ENCODE measurements around the gene G6PC3.
A peak's percentile ranks its signal among the peaks of the same experiment; 100 is the strongest.
"Not testable (repeated sequence)": the region's sequence is repeated elsewhere in the genome, so short reads cannot be mapped to it uniquely, and the experiment has no call there.

Gene G6PC3

DNA sequence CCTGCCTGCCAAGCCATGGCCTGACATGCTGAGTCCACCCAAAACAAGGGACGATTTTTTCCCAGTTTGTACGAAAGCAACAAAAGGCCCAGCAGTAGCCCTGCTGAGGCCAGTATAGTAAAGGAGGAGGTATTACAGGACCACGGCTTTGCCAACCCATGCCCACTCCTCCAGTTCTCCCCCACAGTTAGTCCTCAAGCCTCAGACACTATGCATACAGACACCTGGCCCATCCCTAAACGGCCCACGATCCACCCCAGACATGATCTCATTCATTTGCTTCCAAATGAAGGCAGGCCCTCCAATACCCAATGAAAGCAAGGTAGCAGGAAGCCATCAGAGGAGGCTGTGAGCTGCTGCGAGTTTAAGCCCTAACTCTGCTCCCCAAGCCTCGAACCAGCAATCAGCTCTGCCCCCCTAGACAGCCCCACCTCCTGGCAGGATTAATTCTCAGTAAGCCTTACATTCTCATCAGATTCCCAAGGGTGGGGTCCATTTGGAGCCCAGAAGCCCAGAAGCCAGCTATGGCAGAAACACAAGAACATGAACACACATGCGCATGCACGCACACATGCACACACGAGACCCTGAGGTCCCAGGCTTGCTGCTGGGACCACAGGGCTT is 48.0 kb downstream of the G6PC3 start:
- Histone ChIP-seq H3K4me3 (ENCODE audit: low read depth, low read length) (no peak overlapping the region), H3K36me3 (ENCODE audit: control insufficient read depth in 2 of 2, insufficient read depth in 1 of 2, low read length in 2 of 2) (peaks cover 0 to 31% of the 10 kb centered on the region in 2 experiments; a peak in 2 of 3 replicates), H3K4me1 (ENCODE audit: control insufficient read depth, insufficient read depth, low read length) (no peaks in the 10 kb centered on the region; the same call in 1 of the 2 replicates), H3K27ac (ENCODE audit: extremely low read depth, low read depth, low read length) (no peak overlapping the region), H3K9me3 (ENCODE audit: control insufficient read depth, insufficient read depth, low read depth, low read length) (no peaks in the 10 kb centered on the region)
- TF ChIP-seq GLIS1 (tag by site-specific recombination; IDR thresholded peaks at IDR 0.05) (peak; percentile 65), EGR2 (tag by site-specific recombination; IDR thresholded peaks at IDR 0.05; ENCODE audit: low read depth) (peak; percentile 79), ZFHX2 (tag by site-specific recombination; conservative IDR thresholded peaks at IDR 0.05) (peak; percentile 83)
- TF ChIP-seq, protein P1, sequence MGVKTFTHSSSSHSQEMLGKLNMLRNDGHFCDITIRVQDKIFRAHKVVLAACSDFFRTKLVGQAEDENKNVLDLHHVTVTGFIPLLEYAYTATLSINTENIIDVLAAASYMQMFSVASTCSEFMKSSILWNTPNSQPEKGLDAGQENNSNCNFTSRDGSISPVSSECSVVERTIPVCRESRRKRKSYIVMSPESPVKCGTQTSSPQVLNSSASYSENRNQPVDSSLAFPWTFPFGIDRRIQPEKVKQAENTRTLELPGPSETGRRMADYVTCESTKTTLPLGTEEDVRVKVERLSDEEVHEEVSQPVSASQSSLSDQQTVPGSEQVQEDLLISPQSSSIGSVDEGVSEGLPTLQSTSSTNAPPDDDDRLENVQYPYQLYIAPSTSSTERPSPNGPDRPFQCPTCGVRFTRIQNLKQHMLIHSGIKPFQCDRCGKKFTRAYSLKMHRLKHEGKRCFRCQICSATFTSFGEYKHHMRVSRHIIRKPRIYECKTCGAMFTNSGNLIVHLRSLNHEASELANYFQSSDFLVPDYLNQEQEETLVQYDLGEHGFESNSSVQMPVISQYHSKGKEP (tag by site-specific recombination; IDR thresholded peaks at IDR 0.05): no peak
- POLR2A ChIA-PET: interaction anchor here (0.8 kb wide), 2 partner anchors 19 to 32 kb away, joined by 3 read pairs; no protein-coding TSS in a partner anchor
- CTCF ChIA-PET: interaction anchor here (0.6 to 7.4 kb wide), 7 partner anchors 12 to 75 kb away, joined by 4 to 98 read pairs (median 9); no protein-coding TSS in a partner anchor

DNA sequence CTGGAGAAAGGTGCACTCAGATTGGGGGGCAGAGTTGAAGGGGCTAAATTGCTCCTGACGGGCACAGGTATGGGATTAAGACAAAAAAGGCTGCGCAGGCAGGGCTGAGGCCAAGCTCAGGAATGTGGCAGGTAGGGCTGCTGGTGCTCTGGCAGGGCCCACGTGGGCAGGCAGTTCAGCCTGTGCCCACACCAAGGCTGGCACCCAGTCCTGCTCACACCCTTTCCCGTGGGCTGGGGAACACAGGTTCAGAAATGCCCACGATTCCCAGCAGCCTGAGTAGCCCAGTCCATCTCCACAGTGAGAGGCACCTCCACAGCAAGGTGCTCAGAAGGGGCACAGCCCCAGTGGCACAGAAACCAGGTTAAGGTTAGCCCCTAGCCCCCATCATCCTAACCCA is 48.5 kb downstream of the G6PC3 start:
- H3K4me3 ChIP-seq (ENCODE audit: low read depth, low read length): no peak overlapping the region
- TF ChIP-seq, protein P2, sequence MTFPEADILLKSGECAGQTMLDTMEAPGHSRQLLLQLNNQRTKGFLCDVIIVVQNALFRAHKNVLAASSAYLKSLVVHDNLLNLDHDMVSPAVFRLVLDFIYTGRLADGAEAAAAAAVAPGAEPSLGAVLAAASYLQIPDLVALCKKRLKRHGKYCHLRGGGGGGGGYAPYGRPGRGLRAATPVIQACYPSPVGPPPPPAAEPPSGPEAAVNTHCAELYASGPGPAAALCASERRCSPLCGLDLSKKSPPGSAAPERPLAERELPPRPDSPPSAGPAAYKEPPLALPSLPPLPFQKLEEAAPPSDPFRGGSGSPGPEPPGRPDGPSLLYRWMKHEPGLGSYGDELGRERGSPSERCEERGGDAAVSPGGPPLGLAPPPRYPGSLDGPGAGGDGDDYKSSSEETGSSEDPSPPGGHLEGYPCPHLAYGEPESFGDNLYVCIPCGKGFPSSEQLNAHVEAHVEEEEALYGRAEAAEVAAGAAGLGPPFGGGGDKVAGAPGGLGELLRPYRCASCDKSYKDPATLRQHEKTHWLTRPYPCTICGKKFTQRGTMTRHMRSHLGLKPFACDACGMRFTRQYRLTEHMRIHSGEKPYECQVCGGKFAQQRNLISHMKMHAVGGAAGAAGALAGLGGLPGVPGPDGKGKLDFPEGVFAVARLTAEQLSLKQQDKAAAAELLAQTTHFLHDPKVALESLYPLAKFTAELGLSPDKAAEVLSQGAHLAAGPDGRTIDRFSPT (tag by site-specific recombination; IDR thresholded peaks at IDR 0.05): peak; percentile 60
- TF ChIP-seq EGR2 (tag by site-specific recombination; IDR thresholded peaks at IDR 0.05; ENCODE audit: low read depth) (0 out of 2 replicates have a peak, but pooled peaks have one; percentile 34), TRIM28 (IDR thresholded peaks at IDR 0.05; ENCODE audit: borderline replicate concordance, low read length) (no peak), ZBTB21 (tag by site-specific recombination; IDR thresholded peaks at IDR 0.05) (no peak), ZFHX2 (tag by site-specific recombination; conservative IDR thresholded peaks at IDR 0.05) (peak; percentile 67)
- no peak overlapping the region for H3K27ac ChIP-seq (ENCODE audit: extremely low read depth, low read depth, low read length)
- ChIA-PET CTCF (interaction anchor here (0.6 to 7.4 kb wide), 4 partner anchors 12 to 75 kb away, joined by 4 to 98 read pairs (median 10); no protein-coding TSS in a partner anchor), POLR2A (interaction anchor here (0.8 kb wide), 2 partner anchors 19 to 32 kb away, joined by 3 read pairs; no protein-coding TSS in a partner anchor)
- peaks cover 0 to 26% of the 10 kb centered on the region in 2 experiments; a peak in 2 of 3 replicates for H3K36me3 ChIP-seq (ENCODE audit: control insufficient read depth in 2 of 2, insufficient read depth in 1 of 2, low read length in 2 of 2)
- no peaks in the 10 kb centered on the region for H3K9me3 ChIP-seq (ENCODE audit: control insufficient read depth, insufficient read depth, low read depth, low read length)
- no peaks in the 10 kb centered on the region; the same call in 1 of the 2 replicates for H3K4me1 ChIP-seq (ENCODE audit: control insufficient read depth, insufficient read depth, low read length)

DNA sequence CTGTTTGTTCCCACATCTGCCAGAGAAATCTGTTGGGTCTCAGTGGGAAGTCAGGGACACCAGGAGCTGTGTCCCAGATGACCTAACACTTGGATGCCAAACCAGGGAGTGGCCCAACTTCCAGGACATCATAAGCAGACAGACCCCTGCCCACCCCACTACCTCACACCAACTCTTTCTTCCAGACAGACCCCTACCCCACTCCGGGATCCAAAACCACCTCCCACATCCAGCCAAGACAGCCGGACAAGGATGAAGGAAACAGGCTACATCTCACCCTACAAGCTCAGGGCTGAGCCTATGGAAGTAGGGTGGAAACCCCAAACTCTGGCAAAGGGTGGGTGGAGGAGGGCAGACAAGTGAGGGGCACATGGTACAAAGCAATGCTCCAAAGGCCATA is 49.3 kb downstream of the G6PC3 start:
- ChIA-PET POLR2A (interaction anchor here (0.7 kb wide), 1 partner anchor 27 kb away, joined by 3 read pairs; no protein-coding TSS in a partner anchor), CTCF (interaction anchor here (0.7 to 7.4 kb wide), 3 partner anchors 31 to 48 kb away, joined by 3 to 98 read pairs (median 8); no protein-coding TSS in a partner anchor)
- H3K4me1 ChIP-seq (ENCODE audit: control insufficient read depth, insufficient read depth, low read length): no peaks in the 10 kb centered on the region; the same call in 1 of the 2 replicates
- no peak overlapping the region for H3K4me3 ChIP-seq (ENCODE audit: low read depth, low read length)
- TF ChIP-seq ZNF391 (tag by site-specific recombination; IDR thresholded peaks at IDR 0.05; ENCODE audit: borderline replicate concordance, low read depth): no peak
- no peaks in the 10 kb centered on the region for H3K9me3 ChIP-seq (ENCODE audit: control insufficient read depth, insufficient read depth, low read depth, low read length)
- no peak overlapping the region for H3K27ac ChIP-seq (ENCODE audit: extremely low read depth, low read depth, low read length)
- H3K36me3 ChIP-seq (ENCODE audit: control insufficient read depth in 2 of 2, insufficient read depth in 1 of 2, low read length in 2 of 2): peaks cover 0 to 21% of the 10 kb centered on the region in 2 experiments; a peak in 2 of 3 replicates

DNA sequence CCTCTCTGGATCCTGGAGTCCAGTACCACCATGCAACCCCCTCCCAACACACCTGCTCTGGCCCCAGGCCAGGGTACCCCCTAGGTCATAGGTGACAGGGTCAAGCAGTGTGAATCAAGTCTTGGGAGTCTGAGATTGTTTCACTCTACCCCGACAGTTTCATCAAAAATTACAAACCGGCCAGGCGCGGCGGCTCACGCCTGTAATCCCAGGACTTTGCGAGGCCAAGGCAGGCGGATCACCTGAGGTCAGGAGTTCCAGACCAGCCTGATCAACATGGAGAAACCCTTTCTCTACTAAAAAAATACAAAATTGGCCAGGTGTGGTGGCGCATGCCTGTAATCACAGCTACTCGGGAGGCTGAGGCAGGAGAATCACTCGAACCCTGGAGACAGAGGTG is 49.7 kb downstream of the G6PC3 start:
- not testable (repeated sequence) for H3K9me3 ChIP-seq (ENCODE audit: control insufficient read depth, insufficient read depth, low read depth, low read length); H3K27ac ChIP-seq (ENCODE audit: extremely low read depth, low read depth, low read length); H3K4me1 ChIP-seq (ENCODE audit: control insufficient read depth, insufficient read depth, low read length); H3K4me3 ChIP-seq (ENCODE audit: low read depth, low read length)
- POLR2A ChIA-PET: interaction anchor here (0.5 to 4.1 kb wide), 4 partner anchors 10 to 100 kb away, joined by 3 to 34 read pairs (median 4); no protein-coding TSS in a partner anchor
- CTCF ChIA-PET: interaction anchor here (0.7 to 7.4 kb wide), 3 partner anchors 30 to 48 kb away, joined by 3 to 98 read pairs (median 8); no protein-coding TSS in a partner anchor
- H3K36me3 ChIP-seq (ENCODE audit: control insufficient read depth in 2 of 2, insufficient read depth in 1 of 2, low read length in 2 of 2): peaks cover 0 to 16% of the 10 kb centered on the region in 2 experiments; a peak in 2 of 3 replicates
